Non-pigmented ciliary epithelial cell (primary cell): ENCODE data around the gene RPS16.

Experiments
- DNase-seq: peaks from one replicate; pipeline ENCODE4 v3.0.0-alpha.2; 2010; ENCODE audit warnings: low read depth

RPS16 gene

GRCh38 chr19:39385629-39386411 lies 49.9 kb downstream of the RPS16 start:
- DNase-seq: no peak

- no peak for DNase-seq
Observed at GRCh38 chr19:39384839-39385568, 50.7 kb downstream of the RPS16 start.
